ENCODE measurements around the gene TDRD1.
A peak's percentile ranks its signal among the peaks of the same experiment; 100 is the strongest.

The TDRD1 gene

DNA sequence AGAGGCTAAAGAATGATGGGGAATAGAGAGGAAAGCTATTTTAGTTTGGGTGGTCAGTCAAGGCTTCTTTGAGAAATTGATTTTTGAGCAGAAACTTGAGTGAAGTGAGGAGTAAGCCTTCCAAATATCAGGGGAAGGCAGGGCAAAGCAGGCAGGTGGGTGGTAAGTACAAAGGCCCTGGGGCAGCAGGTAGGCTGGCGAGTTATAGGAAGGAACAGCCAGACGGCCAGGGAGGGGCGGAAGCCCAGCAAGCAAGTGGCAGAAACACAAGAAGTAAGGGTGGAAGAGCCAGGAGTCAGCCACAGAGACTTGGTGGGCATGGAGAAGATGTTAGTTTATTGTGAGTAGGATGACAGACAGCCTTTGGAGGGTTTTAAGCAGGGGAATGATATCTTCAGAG, 94.8 kb downstream of the TDRD1 start:
- DNase-seq, result no peak

DNA sequence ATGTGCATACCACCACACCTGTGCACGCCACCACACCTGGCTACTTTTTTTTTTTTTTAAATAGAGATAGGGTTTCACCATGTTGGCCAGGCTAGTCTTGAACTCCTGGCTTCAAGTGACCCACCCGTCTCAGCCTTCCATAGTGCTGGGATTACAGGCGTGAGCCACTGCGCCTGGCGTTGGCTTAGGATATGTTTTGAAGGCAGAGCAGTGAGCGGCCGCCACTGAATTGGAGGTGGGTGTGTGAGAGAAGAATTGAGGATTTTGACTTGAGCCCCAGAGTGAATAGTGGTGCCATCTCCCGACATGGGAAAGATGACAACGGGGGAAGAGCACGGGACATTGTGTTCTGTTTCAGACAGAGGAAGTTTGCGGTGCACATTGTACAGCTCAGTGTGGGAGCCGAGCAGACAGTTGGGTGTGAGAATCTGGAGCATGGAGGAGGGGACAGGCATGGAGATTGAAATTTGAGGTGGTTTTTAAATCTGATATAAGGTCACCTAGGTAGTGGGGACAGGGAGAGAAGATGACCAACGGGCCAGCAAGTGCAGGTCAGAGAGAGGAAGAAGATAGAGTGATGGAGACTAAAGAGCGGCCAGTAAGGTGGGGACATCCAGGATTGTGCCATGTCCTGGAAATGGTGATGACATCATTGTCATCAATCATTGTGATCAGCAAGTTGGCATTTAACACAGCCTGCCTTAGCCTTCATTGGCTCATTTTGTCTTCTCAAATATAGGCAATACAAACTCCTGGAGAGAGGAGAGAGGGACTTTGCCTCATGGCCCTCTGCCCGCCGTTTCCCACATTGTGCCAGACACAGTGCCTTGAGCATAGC, 95.7 kb downstream of the TDRD1 start:
- no peak for DNase-seq

DNA sequence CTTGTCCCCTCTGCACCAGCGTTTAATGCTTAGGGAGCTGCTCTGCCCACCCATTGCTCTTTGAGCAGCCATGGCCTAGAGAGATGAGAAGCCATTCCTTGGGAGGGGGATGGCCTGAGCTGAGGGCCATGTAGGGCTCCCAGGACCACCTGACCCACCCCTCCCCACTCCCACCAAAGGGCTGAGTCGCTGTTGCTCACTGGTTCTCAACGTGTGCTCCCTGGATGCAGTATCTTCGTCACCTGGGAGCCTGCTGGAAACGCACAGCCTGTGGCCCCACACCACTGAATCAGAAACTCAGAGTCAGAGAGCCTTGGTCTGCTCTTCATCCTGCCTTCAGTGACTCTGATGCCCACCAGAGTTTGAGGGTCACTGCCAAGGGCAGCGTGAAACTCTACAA, 96.9 kb downstream of the TDRD1 start:
- no peak for DNase-seq

DNA sequence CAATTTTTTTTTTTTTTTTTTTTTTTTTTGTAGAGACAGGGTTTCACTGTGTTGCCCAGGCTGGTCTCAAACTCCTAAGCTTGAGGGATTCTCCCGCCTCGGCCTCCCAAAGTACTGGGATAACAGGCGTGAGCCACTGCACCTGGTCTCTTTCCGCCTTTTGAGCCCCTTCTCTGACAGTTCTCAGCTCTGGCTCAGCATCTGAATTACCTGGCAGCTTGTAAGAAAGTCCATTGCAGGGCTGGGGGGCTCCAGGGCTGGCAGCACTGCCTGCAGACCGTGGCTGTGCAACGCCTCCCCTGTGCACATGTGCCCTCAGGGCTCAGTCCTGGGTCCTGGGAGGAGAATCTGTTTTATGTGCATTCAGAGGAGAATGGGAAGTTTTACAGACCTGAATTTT, 97.5 kb downstream of the TDRD1 start:
- DNase-seq, result no peak

DNA sequence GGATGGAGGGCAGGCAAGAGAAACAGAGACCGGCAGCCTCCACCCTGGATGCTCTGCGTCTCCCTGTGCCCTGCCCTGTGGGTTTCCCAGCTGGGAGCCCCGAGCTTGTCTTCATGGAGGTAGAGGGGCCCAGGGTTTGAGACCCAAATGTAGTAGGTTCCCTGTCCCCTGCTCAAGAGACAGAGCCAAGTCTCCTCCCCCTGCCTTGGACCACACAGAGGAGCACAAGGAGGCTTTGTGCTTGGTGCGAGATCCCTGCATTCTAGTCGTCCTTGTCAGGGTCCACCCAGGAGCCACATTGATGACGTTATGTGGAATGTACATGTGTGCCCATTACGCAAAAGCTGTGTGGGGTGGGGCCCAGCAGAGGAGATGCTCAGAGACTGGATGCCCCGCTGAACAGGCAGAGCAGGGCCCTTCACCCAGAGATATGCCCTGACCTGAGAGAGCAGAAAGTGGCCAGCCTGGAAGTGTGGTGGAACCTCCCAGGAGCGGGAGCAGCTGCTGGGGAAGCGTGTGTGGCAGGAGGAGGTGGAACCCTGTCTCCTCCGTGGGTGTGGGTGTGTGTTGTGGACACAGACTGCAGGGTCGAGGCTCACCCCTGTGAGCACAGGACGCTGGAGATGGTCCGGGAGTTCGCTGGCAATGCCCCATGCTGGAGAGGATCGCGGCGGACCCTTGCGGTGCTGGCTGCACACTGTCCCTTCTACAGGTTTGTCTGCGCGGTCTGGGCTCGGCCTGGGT, 99.2 kb downstream of the TDRD1 start:
- DNase-seq, result no peak

DNA sequence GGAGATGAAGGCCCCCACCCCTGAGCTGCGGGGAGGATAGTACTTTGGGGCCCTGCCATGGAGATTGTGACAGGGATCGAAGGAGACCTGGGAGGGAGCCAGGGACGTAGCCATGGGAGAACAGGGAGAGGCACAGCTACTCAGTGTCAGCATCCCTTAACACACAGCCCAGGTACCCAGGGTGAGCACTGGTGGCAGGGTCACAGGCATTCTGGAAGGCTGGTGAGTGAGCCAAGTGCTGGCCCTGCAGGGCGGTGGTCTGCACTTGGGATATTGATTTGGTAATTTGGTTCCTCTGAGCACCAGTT, 99.7 kb downstream of the TDRD1 start:
- DNase-seq, result no peak

DNA sequence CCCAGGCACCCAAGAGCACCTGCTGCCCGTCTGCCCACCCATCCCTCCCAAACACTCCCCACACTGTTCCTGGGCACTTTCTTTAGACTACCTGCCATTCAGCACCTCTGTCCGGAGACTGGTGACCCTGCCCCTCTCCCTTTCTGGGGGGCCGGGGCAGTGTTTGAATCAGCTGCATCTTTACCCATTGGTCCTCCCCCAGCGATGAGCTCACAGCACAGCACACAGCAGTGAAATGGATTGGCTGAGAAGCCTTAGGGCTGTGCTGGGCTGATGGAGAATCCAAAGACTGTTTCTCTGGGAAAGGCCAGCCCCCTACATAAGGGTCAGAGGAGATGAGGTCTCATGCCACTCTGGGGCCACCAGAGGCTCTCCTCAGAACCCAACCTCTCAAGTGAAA, 100.1 kb downstream of the TDRD1 start:
- no peak for DNase-seq

DNA sequence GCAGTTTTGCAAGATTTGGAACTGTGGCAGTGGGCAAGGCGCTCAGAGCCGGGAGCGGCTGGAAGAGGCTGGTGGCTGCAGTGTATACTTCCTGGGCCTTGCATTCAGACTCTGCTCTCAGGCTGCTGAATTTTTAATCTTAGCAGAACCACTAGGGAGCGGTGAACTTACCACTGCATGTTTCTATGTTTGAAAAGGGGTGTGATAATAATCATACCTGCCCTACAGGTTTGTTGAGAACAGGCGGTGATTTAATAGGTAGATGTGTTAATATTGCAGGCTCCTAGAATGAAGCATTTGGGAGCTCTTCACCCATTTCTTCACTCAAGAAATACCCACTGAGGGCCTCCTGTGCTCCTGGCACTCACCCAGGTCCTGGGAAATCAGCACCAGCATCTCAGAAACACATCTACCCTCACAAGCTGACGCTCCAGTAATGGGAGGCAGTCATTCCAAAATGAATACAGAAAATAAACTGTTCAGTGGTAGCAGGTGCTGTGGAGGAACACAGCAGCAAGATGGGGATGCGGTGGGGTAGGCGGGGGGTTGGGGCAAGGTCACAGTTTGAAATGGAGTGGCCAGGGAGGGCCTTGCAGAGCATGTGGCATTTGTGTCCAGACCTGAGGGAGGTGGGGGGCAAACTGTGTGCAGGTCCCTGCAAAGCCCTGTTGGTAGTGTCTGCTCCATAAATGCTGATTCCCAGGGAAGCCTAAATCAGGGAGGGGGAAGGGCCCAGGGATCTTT, 100.9 kb downstream of the TDRD1 start:
- no peak for DNase-seq

DNA sequence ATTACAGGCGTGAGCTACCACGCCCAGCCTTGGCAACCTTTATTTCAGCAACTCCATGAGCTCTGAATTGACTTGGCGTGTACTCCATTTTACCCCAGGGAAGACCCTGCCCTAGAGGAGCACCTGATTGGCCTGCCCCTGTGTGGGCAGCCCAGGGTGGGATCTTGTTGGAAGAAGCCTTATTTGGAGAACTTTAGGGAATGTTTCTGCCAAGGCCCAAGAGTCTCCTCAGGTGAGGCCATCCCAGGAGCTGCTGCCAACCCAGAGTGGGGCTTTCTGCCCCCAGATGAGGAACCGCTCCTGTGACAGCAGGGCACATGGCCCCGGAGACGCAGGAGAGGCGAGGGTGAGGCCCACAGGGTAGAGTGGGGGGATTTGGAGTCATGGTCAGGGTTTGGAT, 101.9 kb downstream of the TDRD1 start:
- no peak for DNase-seq

DNA sequence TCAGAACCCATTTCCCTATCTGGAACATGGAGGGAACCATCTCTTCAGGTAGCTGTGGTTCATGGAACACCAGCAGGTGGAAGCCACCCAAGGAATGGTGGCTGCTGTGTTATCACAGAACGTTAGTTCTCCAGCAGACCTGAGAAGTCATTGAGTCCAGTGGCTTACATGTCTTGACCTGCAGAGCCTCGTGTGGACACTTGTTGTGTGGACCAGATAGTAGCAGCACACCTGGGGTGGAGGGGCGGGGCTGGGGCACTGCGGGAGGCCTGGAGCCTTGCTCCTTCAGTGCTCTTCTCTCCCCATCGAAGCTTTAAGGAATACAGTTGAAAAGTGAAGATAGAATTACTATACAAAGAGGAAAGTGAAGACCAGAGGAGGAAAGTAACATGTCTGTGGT, 102.3 kb downstream of the TDRD1 start:
- DNase-seq, result peak; percentile 7

Measured in NCI-H69 (cell line).